Measurements from ENCODE around the gene B3GAT1.

The B3GAT1 gene

DNA sequence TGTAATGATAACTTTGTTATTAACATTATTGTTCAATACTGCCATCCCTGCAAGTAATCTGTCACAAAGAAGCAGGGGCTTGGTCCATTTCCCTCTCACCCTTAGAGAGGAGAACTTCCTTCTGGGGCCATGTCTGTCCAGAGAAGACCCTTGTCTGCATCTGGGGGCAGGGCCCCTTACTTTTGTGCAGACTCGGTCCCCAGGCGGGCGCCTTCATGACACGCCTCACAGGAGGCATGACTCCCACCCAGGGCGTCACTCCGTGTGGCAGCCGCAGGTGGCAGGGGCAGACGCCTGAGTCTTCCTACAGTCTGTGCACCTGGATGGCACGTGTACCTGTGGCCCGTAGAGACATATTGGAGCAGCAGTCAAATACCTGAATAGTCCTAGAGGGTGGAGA lies 21.8 kb upstream of the B3GAT1 start:
- no peak for TF ChIP-seq POLR2AphosphoS5 (IDR thresholded peaks at IDR 0.05; ENCODE audit: low read depth)
- no peak for TF ChIP-seq SPI1 (IDR thresholded peaks at IDR 0.05; ENCODE audit: borderline replicate concordance, low read depth)
- TF ChIP-seq, protein P1, sequence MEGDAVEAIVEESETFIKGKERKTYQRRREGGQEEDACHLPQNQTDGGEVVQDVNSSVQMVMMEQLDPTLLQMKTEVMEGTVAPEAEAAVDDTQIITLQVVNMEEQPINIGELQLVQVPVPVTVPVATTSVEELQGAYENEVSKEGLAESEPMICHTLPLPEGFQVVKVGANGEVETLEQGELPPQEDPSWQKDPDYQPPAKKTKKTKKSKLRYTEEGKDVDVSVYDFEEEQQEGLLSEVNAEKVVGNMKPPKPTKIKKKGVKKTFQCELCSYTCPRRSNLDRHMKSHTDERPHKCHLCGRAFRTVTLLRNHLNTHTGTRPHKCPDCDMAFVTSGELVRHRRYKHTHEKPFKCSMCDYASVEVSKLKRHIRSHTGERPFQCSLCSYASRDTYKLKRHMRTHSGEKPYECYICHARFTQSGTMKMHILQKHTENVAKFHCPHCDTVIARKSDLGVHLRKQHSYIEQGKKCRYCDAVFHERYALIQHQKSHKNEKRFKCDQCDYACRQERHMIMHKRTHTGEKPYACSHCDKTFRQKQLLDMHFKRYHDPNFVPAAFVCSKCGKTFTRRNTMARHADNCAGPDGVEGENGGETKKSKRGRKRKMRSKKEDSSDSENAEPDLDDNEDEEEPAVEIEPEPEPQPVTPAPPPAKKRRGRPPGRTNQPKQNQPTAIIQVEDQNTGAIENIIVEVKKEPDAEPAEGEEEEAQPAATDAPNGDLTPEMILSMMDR (IDR thresholded peaks at IDR 0.05; ENCODE audit: insufficient read depth, low read length), result no peak
- TF ChIP-seq, protein P2, sequence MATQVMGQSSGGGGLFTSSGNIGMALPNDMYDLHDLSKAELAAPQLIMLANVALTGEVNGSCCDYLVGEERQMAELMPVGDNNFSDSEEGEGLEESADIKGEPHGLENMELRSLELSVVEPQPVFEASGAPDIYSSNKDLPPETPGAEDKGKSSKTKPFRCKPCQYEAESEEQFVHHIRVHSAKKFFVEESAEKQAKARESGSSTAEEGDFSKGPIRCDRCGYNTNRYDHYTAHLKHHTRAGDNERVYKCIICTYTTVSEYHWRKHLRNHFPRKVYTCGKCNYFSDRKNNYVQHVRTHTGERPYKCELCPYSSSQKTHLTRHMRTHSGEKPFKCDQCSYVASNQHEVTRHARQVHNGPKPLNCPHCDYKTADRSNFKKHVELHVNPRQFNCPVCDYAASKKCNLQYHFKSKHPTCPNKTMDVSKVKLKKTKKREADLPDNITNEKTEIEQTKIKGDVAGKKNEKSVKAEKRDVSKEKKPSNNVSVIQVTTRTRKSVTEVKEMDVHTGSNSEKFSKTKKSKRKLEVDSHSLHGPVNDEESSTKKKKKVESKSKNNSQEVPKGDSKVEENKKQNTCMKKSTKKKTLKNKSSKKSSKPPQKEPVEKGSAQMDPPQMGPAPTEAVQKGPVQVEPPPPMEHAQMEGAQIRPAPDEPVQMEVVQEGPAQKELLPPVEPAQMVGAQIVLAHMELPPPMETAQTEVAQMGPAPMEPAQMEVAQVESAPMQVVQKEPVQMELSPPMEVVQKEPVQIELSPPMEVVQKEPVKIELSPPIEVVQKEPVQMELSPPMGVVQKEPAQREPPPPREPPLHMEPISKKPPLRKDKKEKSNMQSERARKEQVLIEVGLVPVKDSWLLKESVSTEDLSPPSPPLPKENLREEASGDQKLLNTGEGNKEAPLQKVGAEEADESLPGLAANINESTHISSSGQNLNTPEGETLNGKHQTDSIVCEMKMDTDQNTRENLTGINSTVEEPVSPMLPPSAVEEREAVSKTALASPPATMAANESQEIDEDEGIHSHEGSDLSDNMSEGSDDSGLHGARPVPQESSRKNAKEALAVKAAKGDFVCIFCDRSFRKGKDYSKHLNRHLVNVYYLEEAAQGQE (IDR thresholded peaks at IDR 0.05; ENCODE audit: insufficient replicate concordance, low read depth), result no peak
- no peak for TF ChIP-seq GABPA (IDR thresholded peaks at IDR 0.05; ENCODE audit: low read depth)
- no peak for DNase-seq (ENCODE audit: low read depth in 1 of 2, low spot score in 1 of 2)
- H3K27ac ChIP-seq (replicated peaks), result no peak overlapping the region
- no peak overlapping the region for H3K4me3 ChIP-seq (replicated peaks; ENCODE audit: insufficient read depth, low read length)
- peaks cover 2% of the 10 kb centered on the region for H3K27me3 ChIP-seq (ENCODE audit: insufficient read depth, poor library complexity, severe bottlenecking)

GRCh38 chr11:134433251-134433650 lies 21.2 kb upstream of the B3GAT1 start:
- H3K4me3 ChIP-seq (replicated peaks; ENCODE audit: insufficient read depth, low read length), result no peak overlapping the region
- TF ChIP-seq, protein P2 (IDR thresholded peaks at IDR 0.05; ENCODE audit: insufficient replicate concordance, low read depth), result no peak
- no peak for TF ChIP-seq GABPA (IDR thresholded peaks at IDR 0.05; ENCODE audit: low read depth)
- no peak for TF ChIP-seq SPI1 (IDR thresholded peaks at IDR 0.05; ENCODE audit: borderline replicate concordance, low read depth)
- TF ChIP-seq, protein P1 (IDR thresholded peaks at IDR 0.05; ENCODE audit: insufficient read depth, low read length), result no peak
- no peak for TF ChIP-seq POLR2AphosphoS5 (IDR thresholded peaks at IDR 0.05; ENCODE audit: low read depth)
- no peak for DNase-seq (ENCODE audit: low read depth in 1 of 2, low spot score in 1 of 2)

DNA sequence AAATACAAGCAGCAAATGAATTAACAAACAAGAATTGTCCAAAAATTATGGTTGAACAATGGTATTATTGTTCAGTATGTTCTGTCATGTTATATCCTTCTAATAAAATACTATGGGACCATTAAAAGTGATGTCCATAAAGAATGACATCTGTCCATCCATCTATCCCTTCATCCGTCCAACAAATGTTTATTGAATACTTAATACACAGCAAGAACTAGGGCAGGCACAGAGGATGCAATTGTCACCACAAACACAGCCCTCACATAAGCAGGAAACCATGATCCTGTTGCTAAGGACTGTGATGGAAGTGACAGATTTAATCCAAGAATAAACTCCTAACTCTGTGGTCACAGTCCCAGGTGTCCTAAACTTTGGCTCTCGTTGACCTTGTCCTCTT lies 20.7 kb upstream of the B3GAT1 start:
- no peak for TF ChIP-seq POLR2AphosphoS5 (IDR thresholded peaks at IDR 0.05; ENCODE audit: low read depth)
- TF ChIP-seq, protein P1 (IDR thresholded peaks at IDR 0.05; ENCODE audit: insufficient read depth, low read length), result no peak
- no peak for TF ChIP-seq GABPA (IDR thresholded peaks at IDR 0.05; ENCODE audit: low read depth)
- TF ChIP-seq, protein P2 (IDR thresholded peaks at IDR 0.05; ENCODE audit: insufficient replicate concordance, low read depth), result no peak
- no peak for TF ChIP-seq SPI1 (IDR thresholded peaks at IDR 0.05; ENCODE audit: borderline replicate concordance, low read depth)
- peaks cover 2% of the 10 kb centered on the region for H3K27me3 ChIP-seq (ENCODE audit: insufficient read depth, poor library complexity, severe bottlenecking)
- no peak overlapping the region for H3K4me3 ChIP-seq (replicated peaks; ENCODE audit: insufficient read depth, low read length)
- no peak for DNase-seq (ENCODE audit: low read depth in 1 of 2, low spot score in 1 of 2)
- H3K27ac ChIP-seq (replicated peaks), result no peak overlapping the region

More at GRCh38 chr11:134433251-134433650, 21.2 kb upstream of the B3GAT1 start:
- Histone ChIP-seq H3K27me3 (ENCODE audit: insufficient read depth, poor library complexity, severe bottlenecking) (peaks cover 2% of the 10 kb centered on the region), H3K27ac (replicated peaks) (no peak overlapping the region)

Measured in HL-60 (cell line).